HG03039 (cell line): Measurements from ENCODE around the gene ZNHIT1.

Experiments used
- ATAC-seq: cut with Tn5 transposase; IDR thresholded peaks from one replicate; pipeline ENCODE4 v1.9.1; 2021; ENCODE audit warnings: mild to moderate bottlenecking, moderate library complexity; ENCODE audit not compliant: unreplicated experiment

Gene ZNHIT1

DNA sequence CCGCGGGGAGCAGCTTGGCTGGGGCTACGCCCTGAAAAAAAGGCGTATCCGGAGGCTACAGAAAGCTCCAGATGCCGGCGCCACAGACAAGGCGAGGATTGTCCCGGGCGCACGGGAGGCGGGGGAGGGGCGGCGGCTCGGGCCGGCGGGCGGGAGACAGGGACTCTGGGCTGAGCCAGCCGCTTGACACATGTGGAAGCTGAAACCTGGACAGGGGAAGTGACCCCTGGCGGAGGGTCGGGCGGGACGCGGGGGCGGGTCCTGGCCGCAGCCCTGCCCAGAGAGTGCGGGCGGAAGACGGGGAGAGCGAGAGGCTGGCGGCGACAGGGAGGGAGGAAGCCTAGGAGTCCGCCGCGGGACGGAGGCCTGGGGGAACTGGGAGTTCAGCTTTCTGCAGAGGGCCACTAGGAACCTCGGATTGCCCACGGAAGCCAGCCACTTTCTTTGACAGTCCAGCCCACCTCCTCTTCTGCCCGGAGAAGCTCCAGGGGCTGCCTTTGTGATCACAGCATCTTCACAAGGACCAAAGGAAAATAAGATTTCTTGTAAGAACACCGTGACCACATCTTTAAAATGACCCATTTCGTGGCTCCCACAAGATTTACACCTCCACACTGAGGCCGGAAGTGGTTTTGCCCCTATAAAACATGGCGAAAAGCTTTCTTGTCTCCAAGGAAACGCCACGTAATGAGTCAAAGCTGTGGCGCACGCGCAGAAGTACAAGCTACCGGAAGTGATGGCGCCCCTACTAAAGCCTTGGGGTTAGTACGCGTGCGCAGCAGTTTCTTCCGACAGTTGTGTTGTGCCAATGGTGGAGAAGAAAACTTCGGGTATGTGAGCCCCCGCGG, at the start of gene ZNHIT1, which contains the start of gene PLOD3:
ZNHIT1 (plus strand) TSS at position 778 of the 848 bp plus-strand sequence; CDS start at position 809, 31 bp downstream.
PLOD3 (minus strand) TSS at position 194 of the 848 bp plus-strand sequence. CDS start 307 bp downstream, outside the sequence.
- ATAC-seq = peak; percentile 57

DNA sequence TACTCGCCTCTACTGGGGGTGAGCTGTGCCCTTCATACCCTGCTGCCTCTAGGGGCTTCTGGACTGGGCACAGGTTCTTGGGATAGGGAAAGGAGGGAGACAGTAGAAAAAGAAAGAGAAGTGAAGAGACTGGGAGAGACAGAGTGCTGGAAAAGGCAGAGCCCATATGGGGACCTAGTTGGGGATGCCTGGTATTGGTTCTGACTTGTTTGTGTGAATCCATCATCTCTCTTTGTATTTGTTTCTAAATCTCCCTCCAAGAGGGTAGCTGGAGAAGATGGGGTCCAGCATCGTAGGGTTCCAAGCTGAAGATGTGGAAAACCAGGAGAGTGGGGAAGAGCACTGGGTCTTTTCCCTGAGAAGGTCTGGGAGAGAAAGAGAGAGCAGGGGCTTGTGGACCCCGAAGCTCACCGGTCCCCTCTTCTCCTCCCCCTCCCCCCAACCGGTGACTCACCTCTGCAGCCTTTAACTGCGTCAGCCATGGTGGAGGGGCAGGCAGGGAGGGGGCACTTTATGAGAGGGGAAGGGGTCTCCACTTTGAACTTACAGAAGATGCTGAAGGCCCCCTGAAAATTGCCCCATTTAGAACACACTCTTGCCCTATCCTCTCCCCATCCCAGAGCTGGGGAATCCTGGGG, 49.4 kb upstream of the ZNHIT1 start:
- ATAC-seq = no peak

DNA sequence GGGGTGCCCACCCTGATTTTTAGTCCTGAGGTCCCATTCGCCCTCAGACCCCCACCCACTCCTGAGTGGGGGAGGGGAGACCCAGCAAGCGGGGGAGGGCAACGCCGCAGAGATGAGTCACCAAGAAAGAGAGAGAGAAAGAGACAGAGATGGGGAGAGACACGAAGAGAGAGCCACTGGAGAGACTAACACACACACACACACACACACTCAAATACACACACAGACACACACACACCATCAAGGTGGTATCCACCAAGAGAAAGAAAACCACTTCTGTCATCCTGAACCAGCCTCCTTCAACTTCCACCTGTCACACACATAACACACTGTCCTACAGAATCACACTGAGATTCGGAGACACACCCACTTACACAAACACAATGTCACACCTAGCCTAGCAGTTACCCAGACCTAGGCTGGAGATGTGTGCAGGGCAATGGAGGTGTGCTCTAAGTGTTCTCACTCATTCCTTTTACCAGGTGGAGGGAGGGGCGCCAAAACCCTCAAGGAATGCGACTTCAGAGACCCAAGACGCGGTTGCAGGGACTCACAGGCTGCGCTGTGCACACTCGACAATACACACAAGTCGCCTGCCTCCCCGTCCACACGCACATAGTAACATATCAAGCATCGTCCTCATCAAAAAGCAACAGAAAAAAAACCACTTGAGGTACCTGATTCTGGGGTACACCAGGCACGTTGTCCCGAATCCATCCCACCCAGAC, 48.7 kb upstream of the ZNHIT1 start:
- no peak for ATAC-seq

DNA sequence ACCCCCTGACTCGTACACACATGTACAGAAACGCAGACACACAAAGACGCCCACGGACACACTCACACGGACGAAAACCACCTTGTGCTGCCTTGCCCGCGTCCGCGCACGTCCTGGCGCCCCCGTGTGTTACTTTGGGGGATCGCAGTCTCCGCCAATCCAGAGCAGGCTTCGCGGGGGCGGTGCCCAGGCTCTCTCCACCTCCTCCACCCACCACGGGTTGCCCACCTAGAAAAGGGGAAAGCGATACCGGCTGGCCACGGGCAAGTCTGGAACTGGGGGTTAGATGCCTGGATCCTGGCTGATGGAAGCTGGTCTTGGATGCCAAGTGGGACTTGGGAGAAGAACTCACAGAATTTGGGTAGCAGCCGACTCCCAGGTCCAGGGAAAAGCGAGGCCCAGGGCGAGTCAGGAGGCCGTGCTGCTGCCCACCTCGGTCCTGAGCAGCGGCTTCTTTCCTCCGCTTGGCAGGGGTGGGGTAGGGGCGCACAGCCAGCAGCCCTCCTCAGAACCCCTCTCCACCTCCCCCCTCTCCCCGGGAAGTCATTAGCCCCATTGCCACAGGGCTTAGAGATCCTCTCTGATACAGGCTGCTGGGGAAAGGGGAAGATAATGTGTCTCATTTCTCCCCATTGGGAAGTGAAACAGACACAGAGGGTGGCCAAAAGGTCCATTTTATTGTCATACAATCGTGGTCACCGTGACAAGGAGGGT, 48.0 kb upstream of the ZNHIT1 start:
- ATAC-seq = no peak

DNA sequence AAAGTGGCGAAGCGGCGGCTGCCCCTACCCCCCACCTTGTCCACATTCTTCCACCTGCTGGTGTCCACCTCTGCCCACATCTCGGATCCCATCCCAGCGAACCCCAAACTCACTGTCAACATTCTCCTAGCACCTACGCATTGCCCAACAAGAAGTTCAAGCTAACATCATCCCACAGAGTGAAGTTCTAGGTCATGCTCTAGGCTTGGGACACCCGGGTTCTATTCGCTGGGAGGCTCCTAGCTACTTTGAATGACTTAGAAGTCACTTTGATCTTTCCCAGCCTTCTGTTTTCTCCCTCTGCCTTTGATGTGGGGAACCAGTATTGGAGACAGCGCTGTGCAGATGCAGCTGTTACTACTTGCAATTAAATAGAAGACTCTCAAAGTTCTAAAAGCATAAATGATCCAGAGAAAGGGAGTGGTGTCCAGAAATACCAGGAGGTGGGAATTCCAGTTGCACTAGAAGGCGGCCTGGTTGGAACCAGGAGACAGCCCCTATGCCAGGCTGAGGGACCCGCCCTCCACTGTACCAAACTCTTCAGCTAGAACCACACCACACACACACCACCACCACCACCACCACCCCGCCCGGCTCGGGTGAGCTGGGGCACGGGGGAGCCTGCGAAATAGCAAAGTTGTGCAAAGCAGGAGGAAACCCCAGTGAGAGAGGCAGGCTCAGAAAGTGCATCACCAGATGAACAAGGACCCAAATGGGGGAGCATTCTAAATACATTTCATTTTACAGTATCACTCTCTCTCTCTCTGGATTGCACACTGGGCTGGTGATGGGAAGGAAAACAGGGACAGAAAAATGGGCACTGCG, 47.1 kb upstream of the ZNHIT1 start:
- ATAC-seq = no peak

DNA sequence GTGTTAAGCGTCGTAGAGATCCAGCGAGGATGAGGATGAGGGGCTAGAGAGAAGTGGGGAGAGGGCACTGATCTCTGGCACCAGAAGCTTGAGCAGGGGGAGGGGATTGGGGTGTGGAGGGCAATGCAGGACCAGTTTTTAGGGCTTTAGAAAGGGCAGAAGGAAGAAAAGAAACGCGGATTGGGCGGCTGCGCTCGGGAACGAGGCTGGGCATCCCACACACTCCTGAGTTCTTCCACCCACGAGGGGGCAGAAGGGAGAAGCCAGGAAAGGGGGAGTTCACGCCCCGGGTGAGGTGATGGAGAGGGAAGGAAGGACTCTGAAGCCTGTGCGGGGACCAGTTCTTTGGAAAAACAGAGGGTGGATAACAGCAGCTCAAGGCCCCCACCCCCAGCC, 46.5 kb upstream of the ZNHIT1 start:
- no peak for ATAC-seq

DNA sequence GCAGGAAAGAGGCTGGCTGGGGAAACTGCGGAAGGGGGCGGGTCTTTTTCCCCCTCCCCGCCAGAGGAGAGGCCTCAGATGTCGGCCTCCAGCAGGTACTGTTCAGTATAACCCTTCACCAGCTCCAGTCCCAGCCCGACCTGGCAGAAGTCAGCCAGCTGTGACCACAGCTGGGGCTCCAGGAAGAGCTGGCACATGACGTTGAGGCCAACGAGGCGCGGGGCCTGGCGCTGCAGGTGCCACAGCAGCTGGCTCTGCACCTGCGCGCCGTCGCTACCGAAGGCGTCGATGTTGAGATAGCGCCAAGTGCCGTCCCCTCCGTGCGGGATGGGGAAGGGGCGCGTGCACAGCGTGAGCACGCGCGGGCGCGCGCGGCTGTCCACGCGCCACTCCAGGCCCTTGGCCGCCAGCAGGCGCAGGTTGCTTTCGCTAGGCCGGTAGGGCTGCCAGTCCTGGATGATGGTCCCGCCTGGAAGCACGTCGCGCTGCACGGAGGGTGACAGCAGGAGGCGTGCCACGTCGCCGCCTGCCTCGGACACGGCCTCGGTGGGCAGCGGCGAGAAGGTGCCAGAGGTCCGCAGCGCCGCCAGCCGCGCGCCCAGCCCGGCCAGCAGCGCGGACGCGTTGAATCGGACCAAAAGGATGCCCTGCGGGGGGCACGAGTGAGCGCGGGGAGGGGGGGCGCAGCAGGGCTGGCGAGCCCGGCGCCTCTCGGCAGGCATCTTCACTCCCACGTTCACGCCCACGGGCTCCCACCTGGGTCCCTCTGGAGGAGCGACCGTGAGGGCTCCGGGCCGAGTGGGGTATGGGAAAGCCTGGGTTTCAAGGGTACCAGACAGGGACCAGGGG, 45.7 kb upstream of the ZNHIT1 start:
- ATAC-seq = no peak

DNA sequence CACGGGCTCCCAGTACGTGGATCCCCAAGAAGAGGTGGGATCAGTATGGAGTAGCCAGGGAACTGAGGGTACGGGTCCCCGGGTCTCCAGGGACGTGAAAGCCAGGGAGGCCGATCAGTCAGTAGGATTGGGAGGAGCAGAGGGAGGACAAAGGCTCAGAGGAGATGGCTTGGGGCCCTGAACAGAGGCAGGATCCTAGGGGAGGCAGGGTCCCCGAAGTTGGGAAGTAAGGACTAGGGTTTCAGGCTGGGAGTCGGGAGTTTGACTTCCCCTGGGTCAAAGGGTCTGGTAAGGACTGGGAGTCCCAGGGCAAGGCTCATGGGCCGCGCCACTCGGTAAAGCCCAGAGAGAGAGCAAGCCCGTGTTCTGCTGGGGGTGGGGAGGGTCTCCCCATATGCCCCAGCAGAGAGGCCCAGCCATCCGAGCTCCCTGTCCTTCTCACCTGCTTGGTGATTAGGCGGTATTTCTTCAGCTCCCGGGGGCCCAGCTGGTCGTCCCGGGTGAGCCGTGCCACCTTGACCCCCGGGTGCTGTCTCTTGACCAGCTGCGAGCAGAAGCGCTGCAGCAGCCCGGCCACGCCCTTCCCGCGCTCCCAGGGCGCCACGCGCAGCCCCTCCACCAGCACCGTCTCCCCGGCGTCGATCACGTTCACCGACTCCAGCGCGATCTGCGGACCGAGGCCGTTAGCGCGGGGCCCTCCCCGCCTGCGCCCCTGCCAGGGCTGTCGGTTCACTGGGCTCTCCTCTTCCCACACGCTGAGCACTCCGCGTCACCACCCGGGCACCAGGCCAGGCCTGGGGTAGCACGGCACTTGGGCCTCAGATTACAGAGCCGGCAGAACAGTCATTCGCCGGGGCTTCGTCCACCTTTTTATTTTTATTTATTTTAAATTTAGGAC, 44.9 kb upstream of the ZNHIT1 start:
- ATAC-seq = no peak

DNA sequence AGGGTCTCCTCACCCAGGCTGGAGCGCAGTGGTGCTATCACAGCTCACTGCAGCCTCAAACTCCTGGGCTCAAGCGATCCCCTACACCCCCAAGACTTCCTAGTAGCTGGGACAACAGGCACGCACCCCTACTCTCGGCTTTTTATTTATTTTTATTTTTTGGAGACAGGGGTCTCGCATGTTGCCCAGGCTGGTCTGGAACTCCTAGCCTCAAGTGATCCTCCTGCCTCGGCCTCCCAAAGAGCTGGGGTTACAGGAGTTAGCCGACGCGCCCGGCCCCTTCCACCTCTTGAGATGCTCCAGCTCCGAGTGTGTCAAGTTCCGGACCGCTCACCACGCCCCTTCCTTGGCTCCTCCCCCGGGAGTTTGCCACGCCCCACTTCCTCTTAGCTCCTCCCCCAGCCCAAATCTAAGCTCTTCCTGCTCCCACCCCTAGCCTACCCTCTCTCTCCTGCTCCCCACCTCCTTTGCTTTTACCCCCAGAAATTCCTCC, 44.2 kb upstream of the ZNHIT1 start:
- ATAC-seq = no peak

DNA sequence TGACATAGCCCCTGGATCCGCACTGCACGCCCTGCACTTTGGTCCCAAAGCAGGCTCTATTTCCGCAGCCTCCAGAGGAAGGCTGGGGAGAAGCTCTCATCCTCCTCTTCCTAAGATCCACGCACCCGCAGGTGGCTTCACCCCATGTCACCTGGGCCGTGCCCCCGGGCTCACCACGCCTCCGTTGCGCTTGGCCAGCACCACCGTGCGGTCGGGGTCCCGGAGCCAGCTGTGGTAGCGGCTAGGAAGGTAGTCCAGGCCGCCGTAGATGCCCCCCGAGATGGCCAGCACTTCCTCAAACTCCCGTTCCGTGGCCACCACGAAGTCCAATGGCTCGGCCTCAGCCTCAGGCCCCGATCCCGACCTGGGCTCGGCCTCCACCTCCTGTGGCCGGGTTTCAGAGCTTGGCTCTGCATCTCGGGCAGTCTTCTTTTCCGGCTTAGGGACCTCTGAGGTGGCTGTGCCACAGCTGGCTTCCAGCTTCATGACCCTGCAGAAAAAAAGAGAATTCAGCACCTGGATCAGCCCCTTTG, 43.6 kb upstream of the ZNHIT1 start:
- no peak for ATAC-seq

DNA sequence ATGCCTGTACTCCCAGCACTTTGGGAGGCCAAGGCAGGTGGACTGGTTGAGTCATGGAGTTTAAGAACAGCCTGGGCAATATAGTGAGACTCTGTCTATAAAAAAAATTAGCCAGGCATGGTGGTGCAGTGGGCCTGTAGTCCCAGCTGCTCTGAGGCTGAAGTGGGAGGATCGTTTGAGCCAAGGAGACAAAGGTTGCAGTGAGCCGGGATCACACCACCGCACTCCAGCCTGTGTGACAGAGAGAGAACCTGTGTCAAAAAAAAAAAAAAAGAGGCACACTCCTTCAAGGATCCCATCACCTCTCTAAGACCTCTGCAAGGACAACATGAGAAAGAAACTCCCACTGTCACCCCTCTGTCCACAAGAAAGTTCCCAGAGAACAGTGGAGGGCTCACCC, 42.3 kb upstream of the ZNHIT1 start:
- ATAC-seq = no peak

DNA sequence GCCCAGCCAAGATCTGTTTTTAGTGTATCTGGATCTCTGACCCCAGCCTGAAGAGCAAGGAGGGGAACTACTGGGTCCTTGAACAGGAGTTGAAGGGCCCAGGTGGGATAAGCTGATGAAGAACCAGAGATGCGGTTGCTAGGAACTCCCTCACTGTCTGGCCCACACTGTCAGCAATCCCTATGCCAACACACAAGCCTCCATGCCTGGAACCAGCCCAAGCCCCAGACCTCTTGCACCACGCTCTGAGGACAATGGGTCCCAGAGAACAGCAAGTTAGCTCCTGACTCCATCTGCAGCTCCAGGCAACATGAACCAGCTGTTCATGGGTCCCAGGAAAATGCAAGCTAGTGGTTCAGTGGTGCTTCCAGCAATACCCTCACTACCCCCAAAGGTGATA, 40.3 kb upstream of the ZNHIT1 start:
- no peak for ATAC-seq

DNA sequence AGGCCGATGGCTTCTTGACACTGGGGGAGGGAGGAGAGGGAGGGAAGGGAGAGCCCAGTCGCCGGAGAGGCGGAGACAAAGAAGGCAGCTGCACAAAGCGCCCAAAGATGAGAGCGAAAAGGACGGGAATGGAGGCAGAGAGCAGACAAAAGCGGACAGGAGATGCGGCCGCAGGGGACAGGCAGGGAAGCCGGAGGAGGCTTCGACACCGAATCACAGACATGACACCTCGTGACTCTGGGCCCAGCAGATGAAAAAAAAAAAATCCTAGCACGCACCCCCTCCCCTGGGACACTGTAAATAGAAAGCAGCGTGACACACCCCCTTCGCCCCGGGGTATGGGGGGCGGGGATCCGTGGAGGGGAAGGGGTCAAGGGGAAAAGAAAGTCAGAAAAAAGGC, 38.8 kb upstream of the ZNHIT1 start:
- ATAC-seq = no peak

DNA sequence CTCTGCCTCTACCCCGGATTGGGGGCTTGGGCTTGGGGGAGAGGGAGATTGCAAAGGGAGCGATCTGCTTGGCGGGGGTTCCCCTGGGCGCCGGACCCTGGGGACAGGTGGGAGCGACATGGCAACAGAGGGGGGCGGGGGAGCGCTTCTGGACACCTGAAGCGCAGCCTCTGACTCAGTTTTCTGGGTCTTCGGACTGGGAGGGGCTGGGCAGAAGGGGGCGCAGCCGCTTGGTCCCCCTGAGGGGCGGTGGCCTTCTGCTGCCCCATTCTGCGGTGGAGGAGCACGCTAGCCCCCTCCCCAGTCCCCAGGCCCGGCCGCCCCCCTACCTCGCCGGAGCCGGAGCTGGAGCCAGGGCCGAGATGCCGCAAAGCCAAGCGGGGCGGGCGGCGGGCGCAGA, 38.3 kb upstream of the ZNHIT1 start:
- no peak for ATAC-seq

DNA sequence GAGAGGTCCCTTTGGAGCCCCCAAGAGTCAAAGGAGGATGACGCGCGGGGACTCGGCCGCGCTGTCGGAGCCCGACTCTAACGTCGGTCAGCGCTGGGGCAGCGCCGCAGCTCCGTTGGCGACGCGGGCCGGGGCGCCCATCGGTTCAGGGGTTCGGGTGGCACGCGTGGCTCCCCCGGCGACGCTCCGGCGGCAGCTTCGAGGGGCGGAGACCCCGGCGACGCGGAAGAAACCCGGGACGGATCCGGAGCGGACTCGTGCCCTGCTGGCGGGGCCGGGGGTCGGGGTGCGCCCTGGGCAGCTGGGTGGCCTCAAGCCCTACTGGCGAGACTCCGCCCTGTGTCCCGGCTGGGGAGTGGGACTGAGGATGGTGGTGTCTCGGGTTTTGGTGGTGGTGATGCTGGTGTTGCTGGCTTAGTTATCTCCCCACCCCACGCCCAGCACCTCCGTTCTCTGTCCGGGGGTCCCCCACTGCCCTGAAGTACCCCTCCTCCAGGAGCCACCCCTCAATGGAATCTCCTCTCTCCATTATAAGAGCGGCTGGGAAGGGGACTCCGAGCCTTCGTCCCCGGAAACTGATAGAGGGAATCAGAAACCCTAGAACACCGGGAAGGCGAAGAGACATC, 37.7 kb upstream of the ZNHIT1 start, which contains the start of gene NAT16:
NAT16 (minus strand) TSS at position 164 of the 626 bp plus-strand sequence. CDS start 5,486 bp downstream, outside the sequence.
- ATAC-seq = no peak

DNA sequence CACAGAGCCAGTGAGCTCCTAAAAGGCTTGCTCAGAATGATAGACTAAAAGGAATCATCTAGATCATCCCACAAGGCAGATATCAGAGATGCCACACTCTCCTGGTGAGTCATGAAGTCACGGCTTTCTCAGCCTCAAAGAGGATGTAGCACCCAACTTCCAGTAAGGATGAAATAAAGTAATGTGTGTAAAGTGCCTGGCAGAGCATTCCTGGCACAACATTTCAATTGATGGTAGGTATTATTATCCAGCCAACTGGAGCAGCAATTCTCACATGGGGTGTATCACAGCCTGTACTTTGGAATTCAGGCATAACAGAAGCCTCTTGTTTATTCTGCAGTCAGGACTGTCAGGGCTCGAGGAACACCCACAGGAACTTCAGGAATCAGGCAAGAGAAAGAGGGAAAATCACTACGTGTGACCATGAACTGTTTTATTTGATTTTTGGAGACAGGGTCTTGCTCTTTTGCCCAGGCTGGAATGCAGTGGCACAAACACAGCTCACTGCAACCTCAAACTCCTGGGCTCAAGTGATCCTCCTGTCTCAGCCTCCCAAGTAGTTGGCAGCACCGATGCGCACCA, 32.6 kb upstream of the ZNHIT1 start:
- no peak for ATAC-seq

DNA sequence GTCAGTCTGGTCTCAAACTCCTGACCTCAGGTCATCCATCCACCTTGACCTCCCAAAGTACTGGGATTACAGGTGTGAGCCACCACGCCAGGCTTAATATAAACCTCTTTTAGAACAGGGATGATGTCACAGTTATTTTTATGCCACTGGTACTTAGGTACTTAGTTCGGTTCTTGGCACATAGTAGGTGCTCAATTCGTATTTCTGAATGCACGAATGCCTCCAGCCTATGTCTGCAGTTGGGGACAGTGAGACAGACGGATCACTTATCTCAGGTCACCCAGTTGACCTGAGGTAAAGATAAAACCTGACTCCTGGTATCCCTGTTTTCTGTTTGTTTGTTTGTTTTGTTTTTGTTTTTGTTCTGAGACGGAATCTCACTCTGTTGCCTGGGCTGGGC, 31.8 kb upstream of the ZNHIT1 start:
- ATAC-seq = no peak
